Measurements from ENCODE around the gene CEP250.

DNA sequence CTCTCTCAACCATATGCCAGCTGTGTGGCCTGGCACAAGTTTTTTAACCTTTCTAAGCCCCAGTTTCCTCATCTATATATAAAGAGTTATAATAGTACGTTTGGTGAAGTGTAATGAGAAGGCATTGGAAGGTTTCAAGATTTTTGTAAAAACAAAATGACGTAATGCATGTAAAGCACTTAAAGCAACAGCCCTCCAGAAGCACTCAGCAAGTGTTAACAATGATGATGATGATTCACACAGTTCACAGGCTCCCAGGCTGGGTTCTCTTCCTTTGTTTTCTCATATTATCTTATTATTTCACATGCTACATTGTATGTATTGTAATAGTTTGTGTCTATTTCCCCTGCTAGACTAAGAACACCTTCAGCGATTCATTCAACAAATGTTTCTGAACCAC is 6.2 kb downstream of the CEP250 start:
- TF ChIP-seq POLR2AphosphoS5 (IDR thresholded peaks at IDR 0.05; ENCODE audit: low read depth, low read length) = no peak
- TF ChIP-seq PAX5 (IDR thresholded peaks at IDR 0.05; ENCODE audit: insufficient read depth, low read length, severe bottlenecking) = no peak
- TF ChIP-seq POLR2A (IDR thresholded peaks at IDR 0.05; ENCODE audit: low read depth, low read length) = no peak
- no peak for TF ChIP-seq SPI1 (IDR thresholded peaks at IDR 0.05; ENCODE audit: low read depth, low read length)
- no peak for TF ChIP-seq TAF1 (IDR thresholded peaks at IDR 0.05; ENCODE audit: low read depth, low read length)

All from GM12891 (cell line).